B cell (primary cell): ENCODE data around the gene P2RY14. TPM values are rescaled to one million over a fixed set of nuclear protein-coding genes. Genes with fewer than 3 reads are reported as not detected.

Source experiments
- ATAC-seq: fragments of 200-7000 bp; cut with Tn5 transposase; one replicate; pipeline ENCODE4 v1.10.0; 2021; ENCODE audit warnings: low read depth, mild to moderate bottlenecking, moderate number of reproducible peaks, moderate library complexity
- CTCF ChIA-PET: fragments of 350-600 bp; sonication (Branson Sonifier 250); formaldehyde crosslinking; loops from one replicate; lab custom pipeline; 2021; ENCODE audit warnings: antibody characterized with exemption, inconsistent platforms; lab: Charles Lee
- POLR2A ChIA-PET: fragments of 350-600 bp; sonication (Branson Sonifier 250); formaldehyde crosslinking; loops from one replicate; lab custom pipeline; 2021; ENCODE audit warnings: antibody characterized with exemption; lab: Charles Lee
- DNase-seq: peaks from one replicate; pipeline ENCODE4 v3.0.0; 2013
- H2AFZ ChIP-seq: 2 replicates; pipeline ENCODE4 v1.6.1; 2012; ENCODE audit warnings: mild to moderate bottlenecking, low read depth, low read length; ENCODE audit not compliant: insufficient read depth, poor library complexity, severe bottlenecking
- H3K27ac ChIP-seq, 2 donors: 1 replicate in 1 of 2; 2 replicates in 1 of 2; pipeline ENCODE4 v1.5.1; 2012 to 2013; ENCODE audit warnings: low read length in 2 of 2, mild to moderate bottlenecking in 2 of 2, moderate library complexity in 1 of 2
- H3K27me3 ChIP-seq, 4 experiments: fragments of 200-600 bp in 1 of 4; sonication (generic) in 1 of 4; replicated peaks in 1 of 4; 1 replicate in 2 of 4; 2 replicates in 2 of 4; pipeline versions ENCODE4 v1.6.1 to v1.7.0; 2013 to 2016; ENCODE audit warnings: low read length in 3 of 4, mild to moderate bottlenecking in 2 of 4, mixed read lengths in 1 of 4, moderate library complexity in 1 of 4; ENCODE audit not compliant: insufficient read depth in 4 of 4, control insufficient read depth in 3 of 4; ENCODE audit errors: control extremely low read depth in 1 of 4
- H3K36me3 ChIP-seq, 2 experiments: replicated peaks in 1 of 2; 1 replicate in 1 of 2; 2 replicates in 1 of 2; pipeline versions ENCODE4 v1.6.1 to v1.7.1; 2013; ENCODE audit warnings: low read length in 1 of 2; ENCODE audit not compliant: insufficient read depth in 2 of 2, control insufficient read depth in 1 of 2; ENCODE audit errors: control extremely low read depth in 1 of 2, extremely low read depth in 1 of 2
- H3K4me1 ChIP-seq, 2 donors: fragments of 200-600 bp in 1 of 2; sonication (generic) in 1 of 2; 1 replicate in 1 of 2; 2 replicates in 1 of 2; pipeline versions ENCODE4 v1.5.1 to v1.6.1; 2013 to 2017; ENCODE audit warnings: low read length in 2 of 2; ENCODE audit not compliant: control insufficient read depth in 2 of 2, insufficient read depth in 2 of 2
- H3K4me2 ChIP-seq: replicated peaks from 2 replicates; pipeline ENCODE3; 2012; ENCODE audit warnings: mild to moderate bottlenecking, low read depth, low read length; ENCODE audit not compliant: poor library complexity, severe bottlenecking
- H3K4me3 ChIP-seq, 5 experiments: fragments of 200-600 bp in 1 of 5; sonication (generic) in 1 of 5; 1 replicate in 3 of 5; 2 replicates in 2 of 5; pipeline versions ENCODE4 v1.5.1 to v1.7.0; 2011 to 2016; ENCODE audit warnings: low read length in 4 of 5, mild to moderate bottlenecking in 4 of 5, low read depth in 2 of 5, control low read depth in 1 of 5, moderate library complexity in 1 of 5; ENCODE audit not compliant: insufficient read depth in 1 of 5; ENCODE audit errors: control extremely low read depth in 1 of 5, extremely low read depth in 1 of 5
- H3K79me2 ChIP-seq: fragments of 200-600 bp; sonication (generic); one replicate; pipeline ENCODE4 v1.6.0; 2016; ENCODE audit warnings: low read length; ENCODE audit not compliant: control insufficient read depth, insufficient read depth
- H3K9ac ChIP-seq: fragments of 200-600 bp; sonication (generic); 2 replicates; pipeline ENCODE4 v1.6.1; 2017; ENCODE audit warnings: mild to moderate bottlenecking, low read length, moderate library complexity
- H3K9me3 ChIP-seq, 3 donors: one replicate each; pipeline versions ENCODE4 v1.6.1 to v1.7.1; 2013; ENCODE audit warnings: low read length in 2 of 3; ENCODE audit not compliant: control insufficient read depth in 2 of 3, insufficient read depth in 1 of 3; ENCODE audit errors: control extremely low read depth in 1 of 3
- H4K20me1 ChIP-seq: 2 replicates; pipeline ENCODE4 v1.6.0; 2012; ENCODE audit warnings: mild to moderate bottlenecking, low read length; ENCODE audit not compliant: insufficient read depth, control insufficient read depth, poor library complexity, severe bottlenecking
- H3K27ac Mint-ChIP-seq: one replicate; pipeline ENCODE4 v1.8.0; 2021; ENCODE audit warnings: mixed read lengths
- H3K27me3 Mint-ChIP-seq: one replicate; pipeline ENCODE4 v1.8.0; 2021; ENCODE audit warnings: mixed read lengths
- H3K4me1 Mint-ChIP-seq: one replicate; pipeline ENCODE4 v1.8.0; 2021; ENCODE audit warnings: mixed read lengths
- H3K4me3 Mint-ChIP-seq: one replicate; pipeline ENCODE4 v1.8.0; 2021; ENCODE audit warnings: mixed read lengths
- H3K9me3 Mint-ChIP-seq: one replicate; pipeline ENCODE4 v1.8.0; 2022; ENCODE audit warnings: mixed read lengths; ENCODE audit not compliant: insufficient read depth
- CTCF ChIP-seq: fragments of 200-600 bp; IDR thresholded peaks from one replicate; pipeline ENCODE4 v1.8.0; 2022; ENCODE audit warnings: antibody characterized with exemption, mild to moderate bottlenecking
- EZH2 ChIP-seq: IDR thresholded peaks from 2 replicates; pipeline ENCODE4 v1.6.1; 2012; ENCODE audit warnings: borderline replicate concordance, low read depth, mild to moderate bottlenecking, moderate library complexity, low read length; ENCODE audit not compliant: insufficient read depth, poor library complexity, severe bottlenecking
- WGBS: methylation state at CpG from one replicate; pipeline ENCODE4 v1.1.5; 2013; ENCODE audit warnings: missing lambda C conversion rate; ENCODE audit not compliant: insufficient coverage; 5-methylcytosine and 5-hydroxymethylcytosine counted together
- intact Hi-C: fragments of 100-400 bp; cut with micrococcal nuclease; formaldehyde crosslinking; loops from one replicate; pipeline ENCODE4 v1.10.0; 2022
- polyA plus RNA-seq: library from polyadenylated mRNA; depleted of rRNA; stranded (reverse); fragments of >200 nt; gene quantifications from 2 replicates; pipeline ENCODE4 v1.2.3, GENCODE V29; 2012
- total RNA-seq, 2 donors: library from RNA; stranded (reverse); fragments of 120-200 nt in 1 of 2; gene quantifications; 1 replicate in 1 of 2; 2 replicates in 1 of 2; pipeline versions ENCODE4 v1.2.3 to v1.2.4, GENCODE V29; 2013 to 2022

P2RY14 gene
- total and polyA plus RNA-seq, 2 donors (not counting 1 experiment from before 2014, with no cell fraction given), result 7.0 to 11.3 TPM

GRCh38 chr3:151236736-151237135 is 41.6 kb downstream of the P2RY14 start:
- no peak overlapping the region for H3K4me3 ChIP-seq
- peaks cover 0 to 1% of the 10 kb centered on the region in 2 donors for H3K4me1 ChIP-seq
- TF ChIP-seq EZH2 (no peak), CTCF (no peak)
- H3K27me3 ChIP-seq, result no peaks in the 10 kb centered on the region
- ChIA-PET POLR2A (interaction anchor here (0.7 kb wide), 1 partner anchor 20 kb away, joined by 5 read pairs; no protein-coding TSS in a partner anchor), CTCF (interaction anchor here (1.0 to 3.2 kb wide), 3 partner anchors 8 to 69 kb away, joined by 3 to 21 read pairs (median 3); no protein-coding TSS in a partner anchor)
- no peak overlapping the region for H3K4me2 ChIP-seq
- intact Hi-C loops, result loop anchor here (10.0 kb wide), 1 partner anchor 148 kb away; the partner anchor contains the start of gene P2RY12
- no peak overlapping the region for H3K9ac ChIP-seq
- H2AFZ ChIP-seq, result no peak overlapping the region
- H3K27ac Mint-ChIP-seq, result no peak overlapping the region
- WGBS, result 96% methylated on average over 5 of the region's 7 CpGs
- no peaks in the 10 kb centered on the region for H3K9me3 Mint-ChIP-seq
- H3K36me3 ChIP-seq, result peaks cover 0 to 5% of the 10 kb centered on the region in 2 experiments
- no peaks in the 10 kb centered on the region for H3K9me3 ChIP-seq
- DNase-seq (no peak), ATAC-seq (no peak)
- peaks cover 12% of the 10 kb centered on the region for H3K4me1 Mint-ChIP-seq
- no peaks in the 10 kb centered on the region for H3K27me3 Mint-ChIP-seq
- H3K27ac ChIP-seq, result no peak overlapping the region
- no peak overlapping the region for H3K4me3 Mint-ChIP-seq
- peaks cover 3% of the 10 kb centered on the region for H3K79me2 ChIP-seq
- no peaks in the 10 kb centered on the region for H4K20me1 ChIP-seq

GRCh38 chr3:151236316-151236715 is 42.0 kb downstream of the P2RY14 start:
- DNase-seq (no peak), ATAC-seq (no peak)
- peaks cover 0 to 5% of the 10 kb centered on the region in 2 experiments for H3K36me3 ChIP-seq
- POLR2A ChIA-PET, result no interaction called here
- TF ChIP-seq EZH2 (no peak), CTCF (no peak)
- Mint-ChIP-seq H3K27ac (no peak overlapping the region), H3K9me3 (no peaks in the 10 kb centered on the region), H3K4me3 (no peak overlapping the region), H3K27me3 (no peaks in the 10 kb centered on the region), H3K4me1 (peaks cover 16% of the 10 kb centered on the region)
- no peak overlapping the region for H2AFZ ChIP-seq
- CTCF ChIA-PET, result interaction anchor here (0.8 to 3.2 kb wide), 5 partner anchors 8 to 68 kb away, joined by 3 to 21 read pairs (median 3); no protein-coding TSS in a partner anchor
- intact Hi-C loops, result loop anchor here (10.0 kb wide), 1 partner anchor 148 kb away; the partner anchor contains the start of gene P2RY12
- no peaks in the 10 kb centered on the region for H3K9me3 ChIP-seq
- no peak overlapping the region for H3K4me3 ChIP-seq
- H3K4me2 ChIP-seq, result no peak overlapping the region
- H3K4me1 ChIP-seq, result peaks cover 2 to 5% of the 10 kb centered on the region in 2 donors
- H3K27ac ChIP-seq, result no peak overlapping the region
- H4K20me1 ChIP-seq, result no peaks in the 10 kb centered on the region
- no peak overlapping the region for H3K9ac ChIP-seq
- no peaks in the 10 kb centered on the region for H3K27me3 ChIP-seq
- peaks cover 3% of the 10 kb centered on the region for H3K79me2 ChIP-seq
- 100% methylated on average over 1 of the region's 2 CpGs for WGBS
